ENCODE measurements around the gene POLH.
"Not testable (repeated sequence)": the region's sequence is repeated elsewhere in the genome, so short reads cannot be mapped to it uniquely, and the experiment has no call there.

The POLH gene

DNA sequence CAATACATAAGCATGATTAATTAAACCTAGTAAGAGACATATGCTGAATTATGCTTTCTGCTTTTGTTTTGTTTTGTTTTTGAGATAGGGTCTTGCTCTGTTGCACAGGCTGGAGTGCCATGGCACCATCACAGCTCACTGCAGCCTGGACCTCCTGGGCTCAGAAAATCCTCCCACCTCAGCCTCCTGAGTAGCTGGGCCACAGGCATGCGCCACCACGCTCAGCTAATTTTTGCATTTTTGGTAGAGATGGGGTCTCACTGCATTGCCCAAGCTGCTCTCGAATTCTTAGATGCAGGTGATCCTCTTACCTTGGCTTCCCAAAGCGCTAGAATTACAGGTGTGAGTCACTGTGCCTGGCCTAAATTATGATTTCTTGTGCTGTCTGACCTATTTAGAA, 4.0 kb upstream of the POLH start:
- H3K4me3 ChIP-seq (ENCODE audit: low read length), result no peak overlapping the region
- DNase-seq (ENCODE audit: low read depth), result no peak
- peaks cover 61% of the 10 kb centered on the region for H3K36me3 ChIP-seq (ENCODE audit: control insufficient read depth, insufficient read depth, low read length, severe bottlenecking)
- no peak overlapping the region for H3K9ac ChIP-seq (ENCODE audit: low read length)
- no peaks in the 10 kb centered on the region for H3K27me3 ChIP-seq (replicated peaks; ENCODE audit: control insufficient read depth, insufficient read depth, low read length)
- H3K4me1 ChIP-seq (ENCODE audit: control insufficient read depth, insufficient read depth, low read length), result peaks cover 10% of the 10 kb centered on the region
- no peaks in the 10 kb centered on the region for H3K9me3 ChIP-seq (ENCODE audit: control insufficient read depth, low read length)

DNA sequence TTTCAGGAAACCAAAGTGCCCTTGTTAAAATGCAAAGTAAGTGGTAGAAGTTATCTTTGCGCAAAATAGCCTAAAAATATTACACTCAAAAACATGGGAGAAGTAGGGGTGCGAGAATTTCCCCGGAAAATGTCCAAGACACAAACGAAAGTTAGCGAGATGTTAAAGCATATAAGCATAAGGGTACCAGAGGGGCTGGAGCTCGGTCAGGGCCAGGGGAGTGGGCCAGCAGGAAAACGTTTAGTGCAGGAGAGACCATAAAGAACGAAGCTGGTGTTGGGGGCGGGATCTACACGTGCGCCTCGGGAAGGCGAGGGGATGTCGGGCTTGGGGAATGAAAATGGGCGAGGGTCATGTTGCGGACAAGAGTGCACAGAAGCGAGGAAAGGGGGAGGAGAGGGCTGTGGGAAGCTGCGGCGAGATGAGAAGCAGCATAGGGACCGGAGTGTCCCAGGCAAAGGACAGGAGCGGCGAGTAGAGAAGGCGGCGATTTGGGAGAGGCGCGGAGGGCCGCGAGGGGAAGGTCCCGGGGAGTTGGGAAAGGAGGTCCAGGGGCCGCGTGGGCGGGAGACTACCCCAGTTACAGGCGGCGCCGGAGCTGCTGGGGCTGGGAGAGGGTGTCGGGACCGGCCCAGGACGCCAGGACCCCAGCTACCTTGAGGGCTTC, 747 bp upstream of the POLH start:
- DNase-seq (ENCODE audit: low read depth), result peak; percentile 67
- Histone ChIP-seq H3K9ac (ENCODE audit: low read length) (peak overlapping the region; percentile 100), H3K4me3 (ENCODE audit: low read length) (peak overlapping the region; percentile 100), H3K27me3 (replicated peaks; ENCODE audit: control insufficient read depth, insufficient read depth, low read length) (no peaks in the 10 kb centered on the region), H3K9me3 (ENCODE audit: control insufficient read depth, low read length) (no peaks in the 10 kb centered on the region), H3K36me3 (ENCODE audit: control insufficient read depth, insufficient read depth, low read length, severe bottlenecking) (peaks cover 32% of the 10 kb centered on the region), H3K4me1 (ENCODE audit: control insufficient read depth, insufficient read depth, low read length) (peaks cover 34% of the 10 kb centered on the region)

DNA sequence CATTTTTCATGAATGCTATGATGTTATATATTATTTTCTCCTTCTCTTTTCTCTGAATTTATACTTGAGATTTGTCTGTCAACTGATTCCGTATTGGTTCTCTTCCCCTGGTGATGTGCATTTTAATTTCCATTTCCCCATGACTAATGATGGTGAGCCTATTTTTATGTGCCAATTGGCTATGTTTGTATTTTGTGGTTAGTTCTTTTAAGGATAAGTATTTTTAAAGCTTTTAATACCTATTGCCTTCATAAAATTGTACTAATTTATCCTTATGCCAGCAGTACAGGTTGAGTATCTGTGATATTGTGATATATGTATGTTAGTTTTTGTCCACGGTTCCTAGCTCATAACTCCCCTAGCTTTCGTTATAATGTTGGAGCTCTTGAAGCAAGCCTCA, 2.8 kb downstream of the POLH start:
- Histone ChIP-seq H3K9ac (ENCODE audit: low read length) (peak overlapping the region; percentile 14), H3K4me1 (ENCODE audit: control insufficient read depth, insufficient read depth, low read length) (peaks cover 52% of the 10 kb centered on the region), H3K36me3 (ENCODE audit: control insufficient read depth, insufficient read depth, low read length, severe bottlenecking) (peaks cover 9% of the 10 kb centered on the region), H3K4me3 (ENCODE audit: low read length) (peak overlapping the region; percentile 100), H3K9me3 (ENCODE audit: control insufficient read depth, low read length) (no peaks in the 10 kb centered on the region), H3K27me3 (replicated peaks; ENCODE audit: control insufficient read depth, insufficient read depth, low read length) (no peaks in the 10 kb centered on the region)
- no peak for DNase-seq (ENCODE audit: low read depth)

DNA sequence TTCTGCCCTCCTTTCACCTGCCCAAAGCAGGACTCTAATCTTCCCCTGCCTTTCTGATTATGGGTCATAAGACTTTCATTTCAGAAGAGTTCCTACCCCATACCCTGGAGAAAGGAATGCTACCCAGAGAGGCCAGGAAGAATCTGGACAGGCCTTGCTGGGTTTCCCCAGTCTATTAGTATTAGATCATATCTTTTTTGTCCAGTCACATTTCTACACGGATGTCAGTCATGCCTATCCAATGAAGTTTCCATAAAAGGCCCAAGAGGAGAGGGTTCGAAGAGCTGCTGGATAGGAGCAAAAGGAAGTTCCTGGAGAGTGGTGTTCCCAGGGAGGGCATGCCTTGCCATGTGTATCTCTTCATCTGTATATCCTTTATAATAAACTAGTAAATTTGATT, 3.2 kb downstream of the POLH start:
- peak overlapping the region; percentile 100 for H3K4me3 ChIP-seq (ENCODE audit: low read length)
- no peaks in the 10 kb centered on the region for H3K27me3 ChIP-seq (replicated peaks; ENCODE audit: control insufficient read depth, insufficient read depth, low read length)
- H3K4me1 ChIP-seq (ENCODE audit: control insufficient read depth, insufficient read depth, low read length), result peaks cover 56% of the 10 kb centered on the region
- DNase-seq (ENCODE audit: low read depth), result peak; percentile 28
- no peaks in the 10 kb centered on the region for H3K9me3 ChIP-seq (ENCODE audit: control insufficient read depth, low read length)
- peak overlapping the region; percentile 14 for H3K9ac ChIP-seq (ENCODE audit: low read length)
- peaks cover 14% of the 10 kb centered on the region for H3K36me3 ChIP-seq (ENCODE audit: control insufficient read depth, insufficient read depth, low read length, severe bottlenecking)

DNA sequence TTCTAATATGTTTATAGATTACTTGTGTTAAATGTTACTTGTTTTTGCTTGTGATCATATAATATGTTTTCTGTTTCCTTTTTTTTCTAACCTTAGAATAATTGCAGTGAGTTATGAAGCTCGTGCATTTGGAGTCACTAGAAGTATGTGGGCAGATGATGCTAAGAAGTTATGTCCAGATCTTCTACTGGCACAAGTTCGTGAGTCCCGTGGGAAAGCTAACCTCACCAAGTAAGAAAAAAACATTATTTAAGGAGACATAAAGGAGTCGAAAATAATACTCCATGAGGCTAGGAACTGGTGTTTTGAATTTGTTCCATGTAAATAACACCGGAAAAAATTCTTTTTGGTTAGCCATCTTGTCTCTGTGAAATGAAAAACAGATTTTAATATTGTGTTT, 6.9 kb downstream of the POLH start:
- Histone ChIP-seq H3K9ac (ENCODE audit: low read length) (peak overlapping the region; percentile 42), H3K9me3 (ENCODE audit: control insufficient read depth, low read length) (no peaks in the 10 kb centered on the region), H3K36me3 (ENCODE audit: control insufficient read depth, insufficient read depth, low read length, severe bottlenecking) (peaks cover 43% of the 10 kb centered on the region), H3K4me3 (ENCODE audit: low read length) (no peak overlapping the region), H3K27me3 (replicated peaks; ENCODE audit: control insufficient read depth, insufficient read depth, low read length) (no peaks in the 10 kb centered on the region), H3K4me1 (ENCODE audit: control insufficient read depth, insufficient read depth, low read length) (peaks cover 52% of the 10 kb centered on the region)
- no peak for DNase-seq (ENCODE audit: low read depth)

DNA sequence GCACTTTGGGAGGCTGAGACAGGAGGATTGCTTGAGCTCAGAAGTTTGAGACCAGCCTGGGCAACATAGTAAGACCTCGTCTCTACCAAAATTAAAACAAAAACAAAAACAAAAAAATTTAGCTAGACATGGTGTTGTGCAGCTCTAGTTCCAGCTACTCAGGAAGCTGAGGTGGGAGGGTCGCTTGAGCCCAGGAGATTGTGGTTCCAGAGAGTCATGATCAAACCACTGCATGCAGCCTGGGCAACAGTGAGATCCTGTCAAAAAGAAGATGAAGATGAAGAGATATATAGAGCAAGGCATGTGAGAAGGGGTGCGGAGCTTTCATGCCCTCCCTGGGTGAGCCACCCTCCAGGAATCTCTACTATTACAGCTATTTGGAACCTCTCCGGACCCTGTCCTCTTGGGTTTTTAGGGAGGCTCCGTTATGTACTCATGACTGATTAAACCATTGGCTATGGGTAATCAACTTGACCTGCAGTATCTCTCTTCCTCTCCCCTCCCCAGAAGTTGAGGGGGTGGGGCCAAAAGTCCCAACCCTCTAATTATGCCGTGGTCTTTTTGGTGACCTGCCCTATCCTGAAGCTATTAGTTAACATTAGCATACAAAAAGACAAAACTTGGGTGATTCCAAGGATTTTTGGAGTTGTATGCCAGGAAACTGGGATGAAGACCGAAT, 9.0 kb downstream of the POLH start:
- Histone ChIP-seq H3K4me1 (ENCODE audit: control insufficient read depth, insufficient read depth, low read length) (peaks cover 36% of the 10 kb centered on the region), H3K4me3 (ENCODE audit: low read length) (no peak overlapping the region), H3K36me3 (ENCODE audit: control insufficient read depth, insufficient read depth, low read length, severe bottlenecking) (peaks cover 61% of the 10 kb centered on the region), H3K27me3 (replicated peaks; ENCODE audit: control insufficient read depth, insufficient read depth, low read length) (no peaks in the 10 kb centered on the region), H3K9ac (ENCODE audit: low read length) (peak overlapping the region; percentile 33), H3K9me3 (ENCODE audit: control insufficient read depth, low read length) (no peaks in the 10 kb centered on the region)
- no peak for DNase-seq (ENCODE audit: low read depth)

DNA sequence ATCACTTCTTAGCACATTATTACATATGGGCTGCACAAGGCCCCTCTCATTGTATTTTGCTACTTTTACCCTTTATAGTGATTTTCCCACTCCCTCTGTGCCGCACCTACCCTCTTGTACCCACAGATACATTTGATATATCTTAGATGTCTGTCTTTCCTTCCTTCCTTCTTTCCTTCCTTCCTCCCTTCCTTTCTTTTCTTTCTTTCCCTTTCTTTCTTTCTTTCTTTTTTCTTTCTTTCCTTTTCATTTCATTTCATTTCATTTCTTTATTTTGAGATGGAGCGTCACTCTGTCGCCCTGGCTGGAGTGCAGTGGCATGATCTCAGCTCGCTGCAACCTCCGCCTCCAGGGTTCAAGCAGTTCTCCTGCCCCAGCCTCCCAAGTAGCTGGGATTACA, 12.2 kb downstream of the POLH start:
- no peak overlapping the region for H3K4me3 ChIP-seq (ENCODE audit: low read length)
- H3K9ac ChIP-seq (ENCODE audit: low read length), result no peak overlapping the region
- no peak for DNase-seq (ENCODE audit: low read depth)
- no peaks in the 10 kb centered on the region for H3K9me3 ChIP-seq (ENCODE audit: control insufficient read depth, low read length)
- peaks cover 28% of the 10 kb centered on the region for H3K4me1 ChIP-seq (ENCODE audit: control insufficient read depth, insufficient read depth, low read length)
- H3K36me3 ChIP-seq (ENCODE audit: control insufficient read depth, insufficient read depth, low read length, severe bottlenecking), result peaks cover 81% of the 10 kb centered on the region
- no peaks in the 10 kb centered on the region for H3K27me3 ChIP-seq (replicated peaks; ENCODE audit: control insufficient read depth, insufficient read depth, low read length)

DNA sequence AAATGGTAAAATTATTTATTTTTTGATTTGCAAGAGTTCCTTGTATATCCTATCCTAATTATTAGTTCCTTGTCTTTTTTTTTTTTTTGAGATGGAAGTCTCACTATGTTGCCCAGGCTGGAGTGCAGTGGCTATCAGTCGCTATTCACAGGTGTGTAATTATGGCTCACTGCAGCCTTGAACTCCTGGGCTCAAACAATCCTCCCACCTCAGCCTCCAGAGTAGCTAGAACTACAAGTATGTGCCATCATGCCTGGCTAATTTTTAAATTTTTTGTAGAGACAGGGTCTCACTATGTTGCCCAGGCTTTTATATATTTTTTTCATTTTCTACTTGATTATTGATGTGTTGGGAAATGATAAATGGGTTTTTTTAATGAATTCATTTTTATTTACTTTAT, 13.6 kb downstream of the POLH start:
- not testable (repeated sequence) for H3K27me3 ChIP-seq (replicated peaks; ENCODE audit: control insufficient read depth, insufficient read depth, low read length); H3K9ac ChIP-seq (ENCODE audit: low read length); DNase-seq (ENCODE audit: low read depth); H3K4me3 ChIP-seq (ENCODE audit: low read length); H3K9me3 ChIP-seq (ENCODE audit: control insufficient read depth, low read length)
- H3K36me3 ChIP-seq (ENCODE audit: control insufficient read depth, insufficient read depth, low read length, severe bottlenecking), result peaks cover 68% of the 10 kb centered on the region
- peaks cover 15% of the 10 kb centered on the region for H3K4me1 ChIP-seq (ENCODE audit: control insufficient read depth, insufficient read depth, low read length)

DNA sequence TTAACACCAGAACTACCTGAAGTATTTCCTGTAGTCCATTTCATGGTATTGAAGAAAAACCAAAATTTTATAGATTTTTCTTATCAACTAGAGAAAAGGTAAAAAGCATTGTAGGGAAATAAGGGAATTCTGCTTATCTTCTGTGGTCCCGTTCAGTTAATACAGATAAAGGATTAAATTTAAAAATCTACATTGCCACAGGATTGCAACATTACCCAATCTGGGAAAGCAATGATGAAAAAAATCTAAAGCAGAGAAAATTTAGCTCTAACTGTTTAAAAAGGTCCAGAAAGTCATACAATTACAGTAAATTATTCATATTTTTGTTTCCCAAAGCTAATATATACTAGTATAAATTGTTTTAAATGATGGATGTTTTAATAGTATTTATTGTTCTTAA, 18.0 kb downstream of the POLH start:
- Histone ChIP-seq H3K27me3 (replicated peaks; ENCODE audit: control insufficient read depth, insufficient read depth, low read length) (no peaks in the 10 kb centered on the region), H3K9me3 (ENCODE audit: control insufficient read depth, low read length) (no peaks in the 10 kb centered on the region), H3K36me3 (ENCODE audit: control insufficient read depth, insufficient read depth, low read length, severe bottlenecking) (peaks cover 54% of the 10 kb centered on the region), H3K9ac (ENCODE audit: low read length) (no peak overlapping the region), H3K4me1 (ENCODE audit: control insufficient read depth, insufficient read depth, low read length) (peaks cover 6% of the 10 kb centered on the region), H3K4me3 (ENCODE audit: low read length) (no peak overlapping the region)
- DNase-seq (ENCODE audit: low read depth), result peak; percentile 45

DNA sequence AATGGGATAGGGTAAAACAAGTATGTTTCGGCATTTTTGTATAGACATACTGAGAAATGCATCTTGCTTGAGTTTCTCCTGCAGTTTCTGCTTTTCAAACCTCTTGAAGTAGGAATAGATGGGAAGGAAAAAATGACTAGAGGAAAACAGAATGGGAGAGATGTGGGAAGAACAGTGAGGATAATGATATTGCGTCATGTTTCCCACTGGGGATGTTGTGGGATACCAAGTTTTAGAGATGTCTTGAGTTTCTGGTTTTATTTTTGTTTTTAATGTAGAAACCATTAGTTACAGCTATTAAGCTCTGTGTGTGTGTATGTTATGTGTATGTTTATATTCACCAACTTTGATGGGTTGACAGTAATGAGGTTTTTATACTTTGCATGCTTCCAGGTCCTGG, 24.6 kb downstream of the POLH start:
- H3K4me3 ChIP-seq (ENCODE audit: low read length), result no peak overlapping the region
- H3K9ac ChIP-seq (ENCODE audit: low read length), result no peak overlapping the region
- peaks cover 5% of the 10 kb centered on the region for H3K4me1 ChIP-seq (ENCODE audit: control insufficient read depth, insufficient read depth, low read length)
- peaks cover 65% of the 10 kb centered on the region for H3K36me3 ChIP-seq (ENCODE audit: control insufficient read depth, insufficient read depth, low read length, severe bottlenecking)
- no peak for DNase-seq (ENCODE audit: low read depth)
- H3K27me3 ChIP-seq (replicated peaks; ENCODE audit: control insufficient read depth, insufficient read depth, low read length), result no peaks in the 10 kb centered on the region
- H3K9me3 ChIP-seq (ENCODE audit: control insufficient read depth, low read length), result no peaks in the 10 kb centered on the region

DNA sequence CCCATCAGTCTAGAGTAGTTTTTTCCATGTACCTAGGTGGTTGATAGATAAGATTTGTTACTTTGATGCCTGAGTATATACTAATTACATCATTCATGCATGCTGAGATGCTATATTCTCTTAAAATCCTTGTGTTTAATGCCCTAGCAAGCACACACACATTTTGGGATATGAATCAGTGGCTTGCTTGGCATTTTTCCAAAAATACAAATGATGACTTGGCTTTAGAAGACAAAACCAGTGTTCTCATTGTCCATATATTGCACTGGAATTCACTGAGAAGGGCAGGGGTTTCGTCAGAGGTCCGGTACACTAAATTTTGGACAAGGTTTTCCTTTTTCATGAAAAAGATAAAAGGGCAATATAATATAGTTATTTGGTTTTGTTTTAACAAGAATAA, 28.2 kb downstream of the POLH start:
- peak; percentile 72 for DNase-seq (ENCODE audit: low read depth)
- peaks cover 9% of the 10 kb centered on the region for H3K4me1 ChIP-seq (ENCODE audit: control insufficient read depth, insufficient read depth, low read length)
- H3K27me3 ChIP-seq (replicated peaks; ENCODE audit: control insufficient read depth, insufficient read depth, low read length), result no peaks in the 10 kb centered on the region
- peaks cover 65% of the 10 kb centered on the region for H3K36me3 ChIP-seq (ENCODE audit: control insufficient read depth, insufficient read depth, low read length, severe bottlenecking)
- H3K9ac ChIP-seq (ENCODE audit: low read length), result no peak overlapping the region
- no peaks in the 10 kb centered on the region for H3K9me3 ChIP-seq (ENCODE audit: control insufficient read depth, low read length)
- H3K4me3 ChIP-seq (ENCODE audit: low read length), result no peak overlapping the region

Measured in adipocyte (in vitro differentiated cells).